ENCODE measurements around the gene APLP1.

- TF ChIP-seq EZH2 (optimal IDR thresholded peaks at IDR 0.05; ENCODE audit: low read depth, low read length): no peak
- no peak for TF ChIP-seq CTCF (IDR thresholded peaks at IDR 0.05; ENCODE audit: low read length)
Measured at GRCh38 chr19:35903550-35904179, 35.3 kb downstream of the APLP1 start.
